Endothelial cell (in vitro differentiated cells): Measurements from ENCODE around the gene MANF. TPM values are rescaled to one million over a fixed set of nuclear protein-coding genes. Genes with fewer than 3 reads are reported as not detected.
A peak's percentile ranks its signal among the peaks of the same experiment; 100 is the strongest.

Experiments used
- DNase-seq: peaks from one replicate; pipeline ENCODE4 v3.0.0; 2021; ENCODE audit warnings: low spot score
- H3K27ac Mint-ChIP-seq: one replicate; pipeline ENCODE4 v1.8.0; 2021; ENCODE audit warnings: mixed read lengths, inconsistent platforms; ENCODE audit not compliant: unreplicated experiment
- H3K27me3 Mint-ChIP-seq: one replicate; pipeline ENCODE4 v1.8.0; 2021; ENCODE audit warnings: mild to moderate bottlenecking, moderate library complexity, mixed read lengths, inconsistent platforms; ENCODE audit not compliant: unreplicated experiment
- H3K36me3 Mint-ChIP-seq: one replicate; pipeline ENCODE4 v1.8.0; 2021; ENCODE audit warnings: mild to moderate bottlenecking, low read depth, mixed read lengths, inconsistent platforms; ENCODE audit not compliant: unreplicated experiment
- H3K4me1 Mint-ChIP-seq: one replicate; pipeline ENCODE4 v1.8.0; 2021; ENCODE audit warnings: mild to moderate bottlenecking, mixed read lengths, inconsistent platforms; ENCODE audit not compliant: unreplicated experiment
- H3K4me3 Mint-ChIP-seq: one replicate; pipeline ENCODE4 v1.8.0; 2021; ENCODE audit warnings: mild to moderate bottlenecking, mixed read lengths, inconsistent platforms; ENCODE audit not compliant: unreplicated experiment
- H3K9me3 Mint-ChIP-seq: one replicate; pipeline ENCODE4 v1.8.0; 2021; ENCODE audit warnings: mixed read lengths, inconsistent platforms; ENCODE audit not compliant: unreplicated experiment
- total RNA-seq: library from RNA; stranded (reverse); fragmentation: NEBNext Ultra II Directional; extraction: Animal tissue kit (Norgen Biotek cat#: 25700); gene quantifications from one replicate; pipeline ENCODE4 v1.2.1, GENCODE V29; 2021; ENCODE audit not compliant: unreplicated experiment
- TF ChIP-seq, protein P1 (sequence below): fragments of 200-600 bp; sonication (generic); IDR thresholded peaks from one replicate; pipeline ENCODE4 v1.5.0; 2021; ENCODE audit warnings: antibody characterized with exemption; ENCODE audit not compliant: unreplicated experiment

Gene MANF
- total RNA-seq, 1 donor from 2014 or later: 131 TPM

DNA sequence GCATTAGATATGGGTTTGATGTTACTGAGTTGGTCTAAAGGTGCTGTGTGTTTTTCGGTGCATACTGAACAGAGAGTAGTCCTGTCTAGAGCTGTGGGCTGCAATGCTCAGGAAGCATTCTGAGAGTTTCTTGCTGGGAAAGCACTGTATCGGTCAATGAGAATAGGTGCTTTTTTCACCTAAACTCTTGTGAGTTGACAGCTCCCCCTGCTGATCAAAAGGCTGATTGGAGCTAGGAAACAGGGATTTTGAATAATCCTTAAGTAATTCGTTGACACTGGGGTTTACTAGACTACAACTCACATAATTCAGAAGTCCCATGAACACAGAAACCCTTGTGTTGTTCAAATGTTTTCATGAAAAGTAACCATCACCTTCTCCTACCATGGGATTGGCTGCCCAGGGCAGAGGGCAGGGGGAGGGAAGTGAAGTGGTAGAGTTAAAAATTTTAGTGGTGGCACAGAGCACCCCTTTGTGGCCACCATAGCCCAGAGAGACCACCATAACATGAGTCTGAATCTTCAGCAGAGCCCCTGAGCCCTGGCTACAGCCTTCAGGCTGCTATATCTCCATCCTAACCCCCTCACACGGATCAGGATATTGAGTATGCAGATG lies 13.0 kb upstream of the MANF start:
- TF ChIP-seq, protein P1, sequence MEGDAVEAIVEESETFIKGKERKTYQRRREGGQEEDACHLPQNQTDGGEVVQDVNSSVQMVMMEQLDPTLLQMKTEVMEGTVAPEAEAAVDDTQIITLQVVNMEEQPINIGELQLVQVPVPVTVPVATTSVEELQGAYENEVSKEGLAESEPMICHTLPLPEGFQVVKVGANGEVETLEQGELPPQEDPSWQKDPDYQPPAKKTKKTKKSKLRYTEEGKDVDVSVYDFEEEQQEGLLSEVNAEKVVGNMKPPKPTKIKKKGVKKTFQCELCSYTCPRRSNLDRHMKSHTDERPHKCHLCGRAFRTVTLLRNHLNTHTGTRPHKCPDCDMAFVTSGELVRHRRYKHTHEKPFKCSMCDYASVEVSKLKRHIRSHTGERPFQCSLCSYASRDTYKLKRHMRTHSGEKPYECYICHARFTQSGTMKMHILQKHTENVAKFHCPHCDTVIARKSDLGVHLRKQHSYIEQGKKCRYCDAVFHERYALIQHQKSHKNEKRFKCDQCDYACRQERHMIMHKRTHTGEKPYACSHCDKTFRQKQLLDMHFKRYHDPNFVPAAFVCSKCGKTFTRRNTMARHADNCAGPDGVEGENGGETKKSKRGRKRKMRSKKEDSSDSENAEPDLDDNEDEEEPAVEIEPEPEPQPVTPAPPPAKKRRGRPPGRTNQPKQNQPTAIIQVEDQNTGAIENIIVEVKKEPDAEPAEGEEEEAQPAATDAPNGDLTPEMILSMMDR: peak; percentile 69
- Mint-ChIP-seq H3K9me3 (no peaks in the 10 kb centered on the region), H3K36me3 (no peaks in the 10 kb centered on the region), H3K4me3 (no peak overlapping the region), H3K27ac (no peak overlapping the region), H3K4me1 (no peaks in the 10 kb centered on the region), H3K27me3 (peaks cover 3% of the 10 kb centered on the region)
- DNase-seq: peak; percentile 68

DNA sequence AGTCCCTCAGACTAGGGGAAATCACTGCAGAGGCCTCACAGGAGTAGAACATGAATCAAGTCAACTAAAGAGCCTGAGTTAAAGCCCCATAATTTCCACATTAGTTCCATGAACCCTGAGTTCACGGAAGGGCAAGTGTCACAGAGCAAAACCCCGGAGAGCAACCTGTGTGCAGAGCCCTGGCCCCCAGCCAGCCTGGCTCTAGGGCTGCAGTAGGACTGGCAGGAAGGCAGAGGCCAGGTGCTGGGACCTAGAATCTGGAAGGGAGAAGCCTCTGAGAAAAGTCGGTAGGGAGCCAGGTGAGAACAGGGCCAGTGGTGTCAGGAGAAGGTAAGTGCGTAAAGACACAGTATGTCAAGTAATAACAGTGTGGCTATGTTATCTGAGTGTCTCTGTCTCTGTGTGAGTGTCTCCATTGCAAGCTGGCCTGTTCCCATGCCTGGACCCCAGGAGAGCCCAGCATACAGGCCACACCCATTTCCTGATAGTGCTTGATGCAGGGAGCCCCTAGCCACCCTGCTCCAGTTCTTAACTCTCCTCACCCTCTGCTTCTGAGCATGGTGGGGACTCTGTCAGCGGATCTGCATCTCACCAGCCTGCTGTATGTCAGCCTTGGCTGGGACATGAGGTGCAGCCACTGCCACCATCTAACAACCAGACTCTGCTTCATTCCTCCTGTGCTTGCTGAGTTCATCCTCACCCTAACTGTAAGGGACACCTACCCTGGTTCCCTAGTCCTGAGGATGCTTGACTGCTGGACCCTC lies 11.3 kb upstream of the MANF start:
- Mint-ChIP-seq H3K27ac (no peak overlapping the region), H3K4me3 (no peak overlapping the region), H3K4me1 (no peaks in the 10 kb centered on the region), H3K9me3 (no peaks in the 10 kb centered on the region), H3K36me3 (no peaks in the 10 kb centered on the region), H3K27me3 (peaks cover 3% of the 10 kb centered on the region)
- TF ChIP-seq, protein P1: no peak
- no peak for DNase-seq

DNA sequence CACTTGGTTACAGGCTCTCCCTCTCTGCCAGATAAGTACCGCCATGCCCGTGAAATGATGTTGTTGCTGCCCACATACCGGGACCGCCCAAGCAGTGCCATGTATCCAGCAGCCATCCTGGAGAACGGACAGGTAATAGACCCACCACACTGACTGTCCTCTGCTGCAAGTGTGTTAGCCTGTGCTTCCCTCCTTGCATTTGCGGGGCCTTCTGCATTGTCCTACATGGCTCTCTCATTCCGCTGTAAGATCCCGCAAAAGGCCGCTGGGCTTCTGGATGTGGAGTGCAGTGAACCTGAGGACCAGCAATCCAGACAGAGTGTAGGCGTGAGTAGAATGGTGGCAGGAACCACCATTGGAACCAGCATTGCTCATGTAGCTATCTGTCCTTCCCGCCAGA lies 10.6 kb upstream of the MANF start:
- TF ChIP-seq, protein P1: no peak
- DNase-seq: no peak
- Mint-ChIP-seq H3K27ac (no peak overlapping the region), H3K27me3 (peaks cover 5% of the 10 kb centered on the region), H3K4me1 (no peaks in the 10 kb centered on the region), H3K36me3 (no peaks in the 10 kb centered on the region), H3K4me3 (no peak overlapping the region), H3K9me3 (no peaks in the 10 kb centered on the region)

DNA sequence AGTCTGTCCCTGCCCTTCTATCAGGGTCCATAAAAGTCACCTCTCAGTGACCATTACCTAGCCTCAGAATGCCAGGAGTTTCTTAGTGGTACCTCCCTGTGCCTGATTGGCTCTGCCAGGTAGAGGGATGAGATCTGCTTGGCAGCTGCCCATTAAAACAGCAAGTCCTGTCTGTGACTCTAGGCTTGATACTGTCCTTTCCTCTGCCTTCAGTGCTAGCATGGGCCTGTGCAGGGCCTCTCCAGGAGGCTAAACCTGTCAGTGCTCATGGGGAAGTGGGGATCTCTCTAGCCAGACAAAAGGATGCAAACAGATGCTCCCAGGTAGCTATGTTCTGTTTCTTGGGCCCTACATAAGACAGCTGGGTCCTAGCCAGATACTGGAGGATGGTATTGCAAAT lies 10.0 kb upstream of the MANF start:
- Mint-ChIP-seq H3K9me3 (no peaks in the 10 kb centered on the region), H3K27ac (no peak overlapping the region), H3K4me1 (no peaks in the 10 kb centered on the region), H3K36me3 (no peaks in the 10 kb centered on the region), H3K4me3 (no peak overlapping the region), H3K27me3 (peaks cover 5% of the 10 kb centered on the region)
- no peak for DNase-seq
- TF ChIP-seq, protein P1: no peak

DNA sequence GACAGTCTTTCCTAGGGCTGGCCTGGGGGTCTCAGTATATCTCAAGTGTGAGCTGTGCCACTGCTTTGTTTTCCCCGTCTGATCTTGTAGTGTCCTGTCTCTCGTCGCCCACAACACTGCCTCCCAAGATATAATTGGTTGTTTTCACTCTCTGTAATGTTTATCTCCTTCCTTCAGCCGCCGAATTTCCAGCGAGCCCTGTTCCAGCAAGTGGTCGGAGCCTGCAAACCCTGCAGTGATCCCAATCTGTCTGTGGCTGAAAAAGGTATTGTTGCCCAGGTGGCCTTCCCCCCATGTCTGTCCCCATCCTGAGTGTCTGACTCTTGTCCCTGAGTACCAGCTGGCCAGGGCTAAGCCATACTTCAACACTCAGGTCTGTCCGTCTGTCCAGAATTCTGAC lies 9.5 kb upstream of the MANF start:
- no peak for DNase-seq
- H3K27ac Mint-ChIP-seq: no peak overlapping the region
- TF ChIP-seq, protein P1: no peak
- H3K36me3 Mint-ChIP-seq: no peaks in the 10 kb centered on the region
- H3K4me1 Mint-ChIP-seq: no peaks in the 10 kb centered on the region
- H3K27me3 Mint-ChIP-seq: peaks cover 5% of the 10 kb centered on the region
- no peaks in the 10 kb centered on the region for H3K9me3 Mint-ChIP-seq
- H3K4me3 Mint-ChIP-seq: no peak overlapping the region
